GM19455 (cell line): Measurements from ENCODE around the gene DGKB.
A peak's percentile ranks its signal among the peaks of the same experiment; 100 is the strongest.

Source experiments
- ATAC-seq: cut with Tn5 transposase; IDR thresholded peaks from one replicate; pipeline ENCODE4 v1.9.1; 2021; ENCODE audit not compliant: unreplicated experiment

DGKB gene

GRCh38 chr7:14761510-14762296, 140.8 kb downstream of the DGKB start:
- no peak for ATAC-seq

GRCh38 chr7:14760730-14761478, 141.6 kb downstream of the DGKB start:
- ATAC-seq: no peak

- ATAC-seq: no peak
Observed at GRCh38 chr7:14759785-14760184, 142.8 kb downstream of the DGKB start.

GRCh38 chr7:14754631-14755030, 147.9 kb downstream of the DGKB start:
- ATAC-seq: no peak

- ATAC-seq: no peak
Observed at GRCh38 chr7:14752301-14752700, 150.2 kb downstream of the DGKB start.

- no peak for ATAC-seq
Observed at GRCh38 chr7:14751461-14751860, 151.1 kb downstream of the DGKB start.

GRCh38 chr7:14748461-14748860, 154.1 kb downstream of the DGKB start:
- ATAC-seq: no peak

GRCh38 chr7:14747701-14748100, 154.8 kb downstream of the DGKB start:
- ATAC-seq: no peak

- ATAC-seq: no peak
Observed at GRCh38 chr7:14745076-14745475, 157.5 kb downstream of the DGKB start.

- no peak for ATAC-seq
Observed at GRCh38 chr7:14740606-14741005, 161.9 kb downstream of the DGKB start.

GRCh38 chr7:14739841-14740185, 162.7 kb downstream of the DGKB start:
- ATAC-seq: no peak

GRCh38 chr7:14739168-14739840, 163.2 kb downstream of the DGKB start:
- no peak for ATAC-seq

GRCh38 chr7:14738086-14738485, 164.5 kb downstream of the DGKB start:
- ATAC-seq: no peak

GRCh38 chr7:14734839-14735321, 167.7 kb downstream of the DGKB start:
- ATAC-seq: no peak

- no peak for ATAC-seq
Observed at GRCh38 chr7:14720785-14721184, 181.8 kb downstream of the DGKB start.

GRCh38 chr7:14717816-14718215, 184.7 kb downstream of the DGKB start:
- ATAC-seq: no peak

- no peak for ATAC-seq
Observed at GRCh38 chr7:14717169-14717568, 185.4 kb downstream of the DGKB start.

GRCh38 chr7:14714161-14714728, 188.3 kb downstream of the DGKB start:
- ATAC-seq: peak; percentile 95

- ATAC-seq: no peak
Observed at GRCh38 chr7:14698239-14698638, 204.3 kb downstream of the DGKB start.

GRCh38 chr7:14697684-14698083, 204.9 kb downstream of the DGKB start:
- no peak for ATAC-seq

- ATAC-seq: peak; percentile 49
Observed at GRCh38 chr7:14691597-14692203, 210.9 kb downstream of the DGKB start.
